Measurements from ENCODE around the gene NPEPL1. TPM values are rescaled to one million over a fixed set of nuclear protein-coding genes. Genes with fewer than 3 reads are reported as not detected.

NPEPL1 gene
- total RNA-seq, 1 donor from 2014 or later = 31.3 TPM

- no peak for TF ChIP-seq CTCF (IDR thresholded peaks at IDR 0.05)
- peak; percentile 63 for DNase-seq (ENCODE audit: low spot score)
- Mint-ChIP-seq H3K27me3 (ENCODE audit: low read depth) (no peaks in the 10 kb centered on the region), H3K4me3 (ENCODE audit: unreplicated experiment) (no peak overlapping the region), H3K27ac (ENCODE audit: unreplicated experiment) (no peak overlapping the region), H3K9me3 (ENCODE audit: low read depth) (no peaks in the 10 kb centered on the region), H3K4me1 (ENCODE audit: low read depth) (no peaks in the 10 kb centered on the region), H3K36me3 (ENCODE audit: low read depth) (no peaks in the 10 kb centered on the region)
Observed at GRCh38 chr20:58710481-58711265, 18.1 kb downstream of the NPEPL1 start.

- no peak overlapping the region for H3K27ac Mint-ChIP-seq (ENCODE audit: unreplicated experiment)
- H3K4me1 Mint-ChIP-seq (ENCODE audit: low read depth) = no peaks in the 10 kb centered on the region
- DNase-seq (ENCODE audit: low spot score) = peak; percentile 84
- TF ChIP-seq CTCF (IDR thresholded peaks at IDR 0.05) = no peak
- H3K9me3 Mint-ChIP-seq (ENCODE audit: low read depth) = no peaks in the 10 kb centered on the region
- H3K36me3 Mint-ChIP-seq (ENCODE audit: low read depth) = no peaks in the 10 kb centered on the region
- no peak overlapping the region for H3K4me3 Mint-ChIP-seq (ENCODE audit: unreplicated experiment)
- no peaks in the 10 kb centered on the region for H3K27me3 Mint-ChIP-seq (ENCODE audit: low read depth)
Observed at GRCh38 chr20:58711266-58712051, 18.9 kb downstream of the NPEPL1 start.

GRCh38 chr20:58712151-58712791, 19.7 kb downstream of the NPEPL1 start:
- Mint-ChIP-seq H3K36me3 (ENCODE audit: low read depth) (no peaks in the 10 kb centered on the region), H3K9me3 (ENCODE audit: low read depth) (no peaks in the 10 kb centered on the region), H3K27ac (ENCODE audit: unreplicated experiment) (no peak overlapping the region), H3K4me3 (ENCODE audit: unreplicated experiment) (no peak overlapping the region), H3K27me3 (ENCODE audit: low read depth) (no peaks in the 10 kb centered on the region), H3K4me1 (ENCODE audit: low read depth) (no peaks in the 10 kb centered on the region)
- DNase-seq (ENCODE audit: low spot score) = peak; percentile 79
- no peak for TF ChIP-seq CTCF (IDR thresholded peaks at IDR 0.05)

- no peaks in the 10 kb centered on the region for H3K36me3 Mint-ChIP-seq (ENCODE audit: low read depth)
- peak; percentile 70 for DNase-seq (ENCODE audit: low spot score)
- H3K27me3 Mint-ChIP-seq (ENCODE audit: low read depth) = no peaks in the 10 kb centered on the region
- no peak for TF ChIP-seq CTCF (IDR thresholded peaks at IDR 0.05)
- no peaks in the 10 kb centered on the region for H3K9me3 Mint-ChIP-seq (ENCODE audit: low read depth)
- no peak overlapping the region for H3K27ac Mint-ChIP-seq (ENCODE audit: unreplicated experiment)
- H3K4me1 Mint-ChIP-seq (ENCODE audit: low read depth) = no peaks in the 10 kb centered on the region
- H3K4me3 Mint-ChIP-seq (ENCODE audit: unreplicated experiment) = no peak overlapping the region
Observed at GRCh38 chr20:58712806-58713731, 20.5 kb downstream of the NPEPL1 start.
